Upper lobe of left lung (tissue), 6 donors: ENCODE measurements around the gene DHX40. TPM values are rescaled to one million over a fixed set of nuclear protein-coding genes. Genes with fewer than 3 reads are reported as not detected.

Experiments used
- ATAC-seq, 2 donors: fragments of 200-7000 bp; cut with Tn5 transposase; one replicate each; pipeline ENCODE4 v1.9.1; 2022; ENCODE audit warnings: mild to moderate bottlenecking in 2 of 2, moderate library complexity in 2 of 2; ENCODE audit not compliant: low FRiP score in 2 of 2
- DNase-seq, 2 donors: peaks; one replicate each; pipeline ENCODE4 v3.0.0-alpha.2; 2019 to 2020
- H3K27ac ChIP-seq, 4 donors: fragments of 200-600 bp; sonication (generic); one replicate each; pipeline ENCODE4 v1.5.1; 2016 to 2019
- H3K27me3 ChIP-seq, 4 donors: fragments of 200-600 bp; sonication (generic); one replicate each; pipeline ENCODE4 v1.5.1; 2017 to 2019
- H3K36me3 ChIP-seq, 4 donors: fragments of 200-600 bp; sonication (generic); one replicate each; pipeline ENCODE4 v1.5.1; 2016 to 2019
- H3K4me1 ChIP-seq, 4 donors: fragments of 200-600 bp; sonication (generic); one replicate each; pipeline ENCODE4 v1.5.1; 2018 to 2019
- H3K4me3 ChIP-seq, 4 donors: fragments of 200-600 bp; sonication (generic); one replicate each; pipeline ENCODE4 v1.5.1; 2017 to 2019; ENCODE audit warnings: mild to moderate bottlenecking in 2 of 4, moderate library complexity in 1 of 4
- H3K9me3 ChIP-seq, 4 donors: fragments of 200-600 bp; sonication (generic); one replicate each; pipeline ENCODE4 v1.5.1; 2018 to 2019
- CTCF ChIP-seq, 6 experiments: fragments of 450-650 bp in 4 of 6; fragments of 200-600 bp in 2 of 6; sonication (generic) in 2 of 6; IDR thresholded peaks; one replicate each; pipeline ENCODE4 v1.5.1; 2016 to 2019; ENCODE audit warnings: antibody characterized with exemption in 6 of 6
- EP300 ChIP-seq, 4 donors: sonication (generic); formaldehyde crosslinking; IDR thresholded peaks; one replicate each; pipeline ENCODE4 v1.5.1; 2017; ENCODE audit warnings: antibody characterized with exemption in 4 of 4, control low read depth in 2 of 4
- POLR2A ChIP-seq, 4 donors: fragments of 450-650 bp; IDR thresholded peaks; one replicate each; pipeline ENCODE4 v1.5.1; 2016 to 2017; ENCODE audit warnings: antibody characterized with exemption in 4 of 4, mild to moderate bottlenecking in 2 of 4
- POLR2AphosphoS5 ChIP-seq, 2 donors: sonication (generic); formaldehyde crosslinking; IDR thresholded peaks; one replicate each; pipeline ENCODE4 v1.5.1; 2017; ENCODE audit warnings: antibody characterized with exemption in 2 of 2
- WGBS, 2 donors: methylation state at CpG; one replicate each; pipeline ENCODE4 v1.1.5; 2017 to 2018; 5-methylcytosine and 5-hydroxymethylcytosine counted together
- total RNA-seq, 6 donors: library from RNA; depleted of rRNA in 4 of 6; stranded (reverse); fragments of >200 nt in 4 of 6; gene quantifications; one replicate each; pipeline versions ENCODE4 v1.1.0 to v1.2.1, GENCODE V29; 2016 to 2021
- donor health status: DM: no; HTN: no; CAD: no; lungs with moderate emphysema.
- donor health status: DM: no; HTN: yes; CAD: no; lungs with severe emphysema.

Gene DHX40
- total RNA-seq, 6 donors from 2014 or later = 11.8 to 63.2 (median 21.0) TPM

GRCh38 chr17:59629174-59629573, 63.8 kb downstream of the DHX40 start:
- no peak overlapping the region for H3K27ac ChIP-seq
- no peaks in the 10 kb centered on the region for H3K36me3 ChIP-seq
- DNase-seq (no peak), ATAC-seq (no peak)
- no peaks in the 10 kb centered on the region for H3K27me3 ChIP-seq
- no peaks in the 10 kb centered on the region for H3K9me3 ChIP-seq
- no peak for TF ChIP-seq EP300 (IDR thresholded peaks at IDR 0.05)
- TF ChIP-seq POLR2A (IDR thresholded peaks at IDR 0.05) = no peak
- no peak for TF ChIP-seq CTCF (IDR thresholded peaks at IDR 0.05)
- TF ChIP-seq POLR2AphosphoS5 (IDR thresholded peaks at IDR 0.05) = no peak
- WGBS, 2 donors = 87 to 100% methylated on average over 3 of the region's 3 CpGs
- peaks cover 64 to 89% (median 73%) of the 10 kb centered on the region in 4 donors for H3K4me1 ChIP-seq
- no peak overlapping the region for H3K4me3 ChIP-seq

DNA sequence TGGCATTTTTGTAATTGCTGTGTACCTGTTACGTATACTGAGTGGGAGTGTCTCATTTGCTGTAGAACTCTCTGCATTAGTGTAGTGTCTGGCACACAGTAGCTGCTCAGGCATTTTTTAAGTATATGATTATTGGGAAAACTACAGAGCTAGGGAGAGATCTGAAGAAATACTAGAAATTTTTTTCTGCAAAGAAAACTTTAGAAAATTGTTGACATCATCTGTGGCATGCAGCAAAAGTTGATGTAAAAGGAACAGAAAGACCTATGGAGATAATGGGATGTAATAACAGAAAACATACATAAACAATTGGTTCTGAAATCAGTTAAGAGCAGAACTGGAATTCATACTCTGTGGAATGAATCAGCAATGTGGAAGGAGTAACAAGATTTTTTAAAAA, 65.9 kb downstream of the DHX40 start:
- peaks cover 60 to 89% (median 68%) of the 10 kb centered on the region in 4 donors for H3K4me1 ChIP-seq
- 94 to 100% methylated on average over 1 of the region's 1 CpG for WGBS, 2 donors

GRCh38 chr17:59632398-59632797, 67.0 kb downstream of the DHX40 start:
- H3K27me3 ChIP-seq = no peaks in the 10 kb centered on the region
- no peaks in the 10 kb centered on the region for H3K9me3 ChIP-seq
- TF ChIP-seq POLR2AphosphoS5 (IDR thresholded peaks at IDR 0.05) (no peak), CTCF (IDR thresholded peaks at IDR 0.05) (no peak)
- H3K4me3 ChIP-seq = no peak overlapping the region
- no peak overlapping the region for H3K27ac ChIP-seq
- ATAC-seq (no peak), DNase-seq (no peak)
- WGBS, 2 donors = 66 to 88% methylated on average over 6 of the region's 6 CpGs
- no peaks in the 10 kb centered on the region for H3K36me3 ChIP-seq
- peaks cover 48 to 78% (median 56%) of the 10 kb centered on the region in 4 donors for H3K4me1 ChIP-seq

More for the DNA sequence above, 65.9 kb downstream of the DHX40 start:
- no peak for DNase-seq
- TF ChIP-seq POLR2A (IDR thresholded peaks at IDR 0.05) (no peak), EP300 (IDR thresholded peaks at IDR 0.05) (no peak), POLR2AphosphoS5 (IDR thresholded peaks at IDR 0.05) (no peak), CTCF (IDR thresholded peaks at IDR 0.05) (no peak)
- H3K27ac ChIP-seq = no peak overlapping the region
- H3K4me3 ChIP-seq = no peak overlapping the region
- H3K9me3 ChIP-seq = no peaks in the 10 kb centered on the region
- H3K36me3 ChIP-seq = no peaks in the 10 kb centered on the region
- ATAC-seq = peak in 1 of 2 donors; percentile 40
- H3K27me3 ChIP-seq = no peaks in the 10 kb centered on the region

DNA sequence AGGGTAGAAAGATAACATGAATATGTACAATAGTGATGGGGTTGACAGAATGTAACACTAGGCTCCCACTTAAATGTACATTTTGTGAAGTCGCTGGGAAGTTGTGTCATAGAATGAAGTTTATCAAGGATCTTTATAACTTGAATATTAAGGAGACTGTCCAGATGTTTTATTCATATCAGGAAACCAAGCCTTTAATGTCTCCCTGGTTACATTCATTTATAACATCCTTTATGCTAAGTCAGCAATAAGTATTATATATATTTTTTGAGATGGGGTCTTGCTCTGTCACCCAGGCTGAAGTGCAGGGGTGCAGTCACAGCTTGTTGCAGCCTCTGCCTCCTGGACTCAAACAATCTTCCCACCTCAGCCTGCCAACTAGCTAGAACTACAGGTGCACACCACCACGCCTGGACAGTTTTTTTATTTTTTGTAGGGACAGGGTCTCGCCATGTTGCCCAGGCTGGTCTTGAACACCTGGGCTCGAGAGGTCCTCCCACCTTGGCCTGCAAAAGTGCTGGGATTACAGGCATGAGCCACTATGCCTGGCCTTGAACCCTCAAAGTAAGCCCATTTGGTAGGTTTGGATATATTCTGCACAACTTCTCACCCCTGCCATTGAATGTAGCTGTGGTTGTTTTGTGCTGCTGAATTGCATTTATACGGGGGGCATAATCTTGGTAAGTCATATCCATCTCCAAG, 68.4 kb downstream of the DHX40 start:
- peak overlapping the region in 1 of 4 donors; percentile 9 for H3K27ac ChIP-seq
- H3K27me3 ChIP-seq = no peaks in the 10 kb centered on the region
- H3K36me3 ChIP-seq = no peaks in the 10 kb centered on the region
- H3K9me3 ChIP-seq = no peaks in the 10 kb centered on the region
- H3K4me3 ChIP-seq = no peak overlapping the region
- 87 to 95% methylated on average over 5 of the region's 5 CpGs for WGBS, 2 donors
- ATAC-seq = no peak
- TF ChIP-seq CTCF (IDR thresholded peaks at IDR 0.05) (no peak), POLR2AphosphoS5 (IDR thresholded peaks at IDR 0.05) (no peak), POLR2A (IDR thresholded peaks at IDR 0.05) (no peak), EP300 (IDR thresholded peaks at IDR 0.05) (no peak)
- peaks cover 44 to 69% (median 53%) of the 10 kb centered on the region in 4 donors for H3K4me1 ChIP-seq
- DNase-seq = no peak
